HEK293 (cell line): Measurements from ENCODE around the gene CD84.

Source experiments
- CTCF ChIA-PET: fragments of 350-600 bp; formaldehyde crosslinking; extraction: SDS; loops from one replicate; lab custom pipeline; 2021; ENCODE audit warnings: antibody characterized with exemption; lab: Yijun Ruan, JAX
- POLR2A ChIA-PET: fragments of 300-600 bp; formaldehyde crosslinking; extraction: SDS; loops from one replicate; lab custom pipeline; 2020; ENCODE audit warnings: antibody characterized with exemption, inconsistent platforms; lab: Yijun Ruan, JAX
- H3K27ac ChIP-seq: fragments of 200-500 bp; sonication (Bioruptor generic); 2 replicates; pipeline ENCODE4 v1.5.1; 2014; ENCODE audit warnings: low read depth, low read length, control low read depth, inconsistent platforms; ENCODE audit errors: extremely low read depth
- H3K36me3 ChIP-seq, 2 experiments: fragments of 200-500 bp in 1 of 2; sonication (Bioruptor generic) in 1 of 2; 1 replicate in 1 of 2; 2 replicates in 1 of 2; pipeline ENCODE4 v1.5.1; 2014 to 2017; ENCODE audit warnings: inconsistent platforms in 2 of 2, low read length in 2 of 2; ENCODE audit not compliant: control insufficient read depth in 2 of 2, insufficient read depth in 1 of 2
- H3K4me1 ChIP-seq: fragments of 200-500 bp; sonication (Bioruptor generic); 2 replicates; pipeline ENCODE4 v1.5.1; 2014; ENCODE audit warnings: mild to moderate bottlenecking, low read length, inconsistent platforms; ENCODE audit not compliant: control insufficient read depth, insufficient read depth
- H3K4me3 ChIP-seq: 2 replicates; pipeline ENCODE4 v1.5.1; 2011; ENCODE audit warnings: low read depth, mild to moderate bottlenecking, control low read depth, low read length, moderate library complexity
- H3K9me3 ChIP-seq: fragments of 200-500 bp; sonication (Bioruptor generic); 2 replicates; pipeline ENCODE4 v1.5.1; 2014; ENCODE audit warnings: low read depth, low read length, inconsistent platforms; ENCODE audit not compliant: control insufficient read depth, insufficient read depth
- KLF7 ChIP-seq: fragments of 450-650 bp; formaldehyde crosslinking; IDR thresholded peaks from 2 replicates; pipeline ENCODE4 v1.5.1; 2016; ENCODE audit warnings: missing biosample characterization, missing genetic modification characterization, borderline replicate concordance
- OSR2 ChIP-seq: fragments of 450-650 bp; formaldehyde crosslinking; IDR thresholded peaks from 2 replicates; pipeline ENCODE4 v1.5.1; 2016; ENCODE audit warnings: missing biosample characterization, missing genetic modification characterization
- ZBTB17 ChIP-seq: fragments of 450-650 bp; formaldehyde crosslinking; IDR thresholded peaks from 2 replicates; pipeline ENCODE4 v1.5.1; 2016; ENCODE audit warnings: missing biosample characterization, missing genetic modification characterization
- ZBTB7A ChIP-seq: fragments of 450-650 bp; formaldehyde crosslinking; IDR thresholded peaks from 2 replicates; pipeline ENCODE4 v1.5.1; 2016; ENCODE audit warnings: low read depth, missing biosample characterization, missing genetic modification characterization
- ZFP37 ChIP-seq: fragments of 450-650 bp; formaldehyde crosslinking; IDR thresholded peaks from 2 replicates; pipeline ENCODE4 v1.5.1; 2016; ENCODE audit warnings: missing biosample characterization, missing genetic modification characterization
- ZFP41 ChIP-seq: fragments of 450-650 bp; formaldehyde crosslinking; IDR thresholded peaks from 2 replicates; pipeline ENCODE4 v1.5.1; 2016; ENCODE audit warnings: missing biosample characterization, missing genetic modification characterization, borderline replicate concordance
- ZIC2 ChIP-seq: fragments of 450-650 bp; formaldehyde crosslinking; IDR thresholded peaks from 2 replicates; pipeline ENCODE4 v1.5.1; 2016; ENCODE audit warnings: missing biosample characterization, missing genetic modification characterization
- ZNF10 ChIP-seq: fragments of 450-650 bp; formaldehyde crosslinking; IDR thresholded peaks from 2 replicates; pipeline ENCODE4 v1.5.1; 2017; ENCODE audit warnings: missing biosample characterization, missing genetic modification characterization
- ZNF114 ChIP-seq: fragments of 450-650 bp; formaldehyde crosslinking; IDR thresholded peaks from 2 replicates; pipeline ENCODE4 v1.5.0; 2017; ENCODE audit warnings: missing biosample characterization, missing genetic modification characterization
- ZNF138 ChIP-seq: fragments of 450-650 bp; formaldehyde crosslinking; IDR thresholded peaks from 2 replicates; pipeline ENCODE4 v1.5.1; 2016; ENCODE audit warnings: missing biosample characterization, missing genetic modification characterization, borderline replicate concordance
- ZNF16 ChIP-seq: fragments of 450-650 bp; formaldehyde crosslinking; IDR thresholded peaks from 2 replicates; pipeline ENCODE4 v1.5.1; 2016; ENCODE audit warnings: low read depth, missing biosample characterization, missing genetic modification characterization
- ZNF221 ChIP-seq: fragments of 450-650 bp; formaldehyde crosslinking; IDR thresholded peaks from 2 replicates; pipeline ENCODE4 v1.5.1; 2017; ENCODE audit warnings: missing biosample characterization, missing genetic modification characterization, borderline replicate concordance
- ZNF302 ChIP-seq: fragments of 450-650 bp; formaldehyde crosslinking; IDR thresholded peaks from 2 replicates; pipeline ENCODE4 v1.5.1; 2016; ENCODE audit warnings: missing biosample characterization, missing genetic modification characterization, low read depth
- ZNF529 ChIP-seq: fragments of 450-650 bp; formaldehyde crosslinking; IDR thresholded peaks from 2 replicates; pipeline ENCODE4 v1.5.1; 2017; ENCODE audit warnings: missing genetic modification characterization, missing biosample characterization; ENCODE audit not compliant: insufficient replicate concordance
- ZNF701 ChIP-seq: fragments of 450-650 bp; formaldehyde crosslinking; IDR thresholded peaks from 2 replicates; pipeline ENCODE4 v1.5.1; 2016; ENCODE audit warnings: missing biosample characterization, missing genetic modification characterization
- ZNF747 ChIP-seq: fragments of 450-650 bp; formaldehyde crosslinking; IDR thresholded peaks from 2 replicates; pipeline ENCODE4 v1.5.1; 2016; ENCODE audit warnings: missing biosample characterization, missing genetic modification characterization
- ZNF768 ChIP-seq: fragments of 450-650 bp; formaldehyde crosslinking; IDR thresholded peaks from 2 replicates; pipeline ENCODE4 v1.5.1; 2018; ENCODE audit warnings: missing biosample characterization, mild to moderate bottlenecking, missing genetic modification characterization
- ZNF830 ChIP-seq: fragments of 450-650 bp; IDR thresholded peaks from 2 replicates; pipeline ENCODE4 v1.5.0; 2018; ENCODE audit warnings: missing biosample characterization, missing genetic modification characterization, low read depth, mild to moderate bottlenecking, moderate library complexity
- TF ChIP-seq, protein P1 (sequence below): fragments of 450-650 bp; formaldehyde crosslinking; IDR thresholded peaks from 2 replicates; pipeline ENCODE4 v1.5.1; 2016; ENCODE audit warnings: missing biosample characterization, missing genetic modification characterization
- TF ChIP-seq, protein P2 (sequence below): fragments of 450-650 bp; formaldehyde crosslinking; IDR thresholded peaks from 2 replicates; pipeline ENCODE4 v1.5.1; 2016; ENCODE audit warnings: missing biosample characterization, missing genetic modification characterization

The CD84 gene

DNA sequence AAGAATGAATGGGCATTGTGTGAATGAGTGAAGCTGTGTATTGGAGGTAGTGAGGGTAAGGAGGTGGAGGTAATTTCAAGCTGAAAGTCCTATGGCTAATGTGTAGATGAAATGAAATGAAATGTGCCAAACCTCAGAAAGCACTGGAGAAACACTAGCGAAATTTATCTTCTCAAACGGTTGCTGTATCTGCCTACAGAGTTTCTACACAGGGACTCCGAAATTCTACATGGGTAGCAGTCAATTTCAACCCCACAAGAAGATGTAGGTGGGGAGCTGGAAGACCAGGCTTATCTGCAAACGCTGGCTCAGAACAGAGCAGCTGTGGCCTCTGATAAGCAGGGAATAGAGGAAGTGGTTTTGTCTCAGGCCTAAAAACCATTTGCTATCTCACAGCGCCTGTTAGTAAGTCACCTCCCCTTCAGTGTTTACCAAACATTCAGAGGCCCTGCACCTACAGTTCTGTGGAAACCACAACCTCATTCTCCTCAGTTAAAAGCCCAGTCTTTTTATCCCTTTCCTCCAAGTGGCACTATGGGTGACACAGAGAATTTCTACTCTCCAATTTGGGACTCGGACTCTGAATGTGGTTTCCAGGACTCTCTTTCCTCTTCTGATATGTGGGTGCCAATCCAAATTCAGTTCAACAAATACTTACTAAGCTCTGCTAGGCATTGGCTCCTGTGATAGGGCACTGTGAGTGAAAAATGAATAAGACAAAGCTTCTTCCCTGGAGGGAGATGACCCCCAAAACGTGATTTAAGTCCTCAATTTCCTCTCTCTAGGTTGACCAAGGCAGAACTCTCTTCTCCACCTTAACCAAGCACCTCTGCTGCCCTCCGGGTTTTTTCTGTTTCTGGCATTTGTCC is 39.1 kb downstream of the CD84 start:
- CTCF ChIA-PET: interaction anchor here (0.6 to 1.3 kb wide), 3 partner anchors 9 to 185 kb away, joined by 3 to 4 read pairs (median 3); no protein-coding TSS in a partner anchor
- Histone ChIP-seq H3K27ac (no peak overlapping the region), H3K4me3 (no peak overlapping the region), H3K36me3 (no peaks in the 10 kb centered on the region), H3K4me1 (no peaks in the 10 kb centered on the region), H3K9me3 (no peaks in the 10 kb centered on the region)
- no peak for TF ChIP-seq ZBTB17 (tag by site-specific recombination)
- TF ChIP-seq ZFP37: no peak
- TF ChIP-seq ZNF114 (tag by site-specific recombination): no peak
- no peak for TF ChIP-seq ZNF221 (tag by site-specific recombination)
- no peak for TF ChIP-seq ZNF768 (tag by site-specific recombination)
- TF ChIP-seq ZNF10 (tag by site-specific recombination): no peak
- no peak for TF ChIP-seq OSR2
- TF ChIP-seq ZNF529 (tag by site-specific recombination): no peak
- TF ChIP-seq KLF7 (tag by site-specific recombination): no peak
- TF ChIP-seq ZIC2 (tag by site-specific recombination): no peak
- TF ChIP-seq ZNF138 (tag by site-specific recombination): no peak
- TF ChIP-seq, protein P1, sequence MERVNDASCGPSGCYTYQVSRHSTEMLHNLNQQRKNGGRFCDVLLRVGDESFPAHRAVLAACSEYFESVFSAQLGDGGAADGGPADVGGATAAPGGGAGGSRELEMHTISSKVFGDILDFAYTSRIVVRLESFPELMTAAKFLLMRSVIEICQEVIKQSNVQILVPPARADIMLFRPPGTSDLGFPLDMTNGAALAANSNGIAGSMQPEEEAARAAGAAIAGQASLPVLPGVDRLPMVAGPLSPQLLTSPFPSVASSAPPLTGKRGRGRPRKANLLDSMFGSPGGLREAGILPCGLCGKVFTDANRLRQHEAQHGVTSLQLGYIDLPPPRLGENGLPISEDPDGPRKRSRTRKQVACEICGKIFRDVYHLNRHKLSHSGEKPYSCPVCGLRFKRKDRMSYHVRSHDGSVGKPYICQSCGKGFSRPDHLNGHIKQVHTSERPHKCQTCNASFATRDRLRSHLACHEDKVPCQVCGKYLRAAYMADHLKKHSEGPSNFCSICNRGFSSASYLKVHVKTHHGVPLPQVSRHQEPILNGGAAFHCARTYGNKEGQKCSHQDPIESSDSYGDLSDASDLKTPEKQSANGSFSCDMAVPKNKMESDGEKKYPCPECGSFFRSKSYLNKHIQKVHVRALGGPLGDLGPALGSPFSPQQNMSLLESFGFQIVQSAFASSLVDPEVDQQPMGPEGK: no peak
- TF ChIP-seq, protein P2, sequence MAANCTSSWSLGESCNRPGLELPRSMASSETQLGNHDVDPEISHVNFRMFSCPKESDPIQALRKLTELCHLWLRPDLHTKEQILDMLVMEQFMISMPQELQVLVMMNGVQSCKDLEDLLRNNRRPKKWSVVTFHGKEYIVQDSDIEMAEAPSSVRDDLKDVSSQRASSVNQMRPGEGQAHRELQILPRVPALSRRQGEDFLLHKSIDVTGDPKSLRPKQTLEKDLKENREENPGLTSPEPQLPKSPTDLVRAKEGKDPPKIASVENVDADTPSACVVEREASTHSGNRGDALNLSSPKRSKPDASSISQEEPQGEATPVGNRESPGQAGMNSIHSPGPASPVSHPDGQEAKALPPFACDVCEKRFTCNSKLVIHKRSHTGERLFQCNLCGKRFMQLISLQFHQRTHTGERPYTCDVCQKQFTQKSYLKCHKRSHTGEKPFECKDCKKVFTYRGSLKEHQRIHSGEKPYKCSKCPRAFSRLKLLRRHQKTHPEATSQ (tag by site-specific recombination): no peak
- TF ChIP-seq ZNF701 (tag by site-specific recombination): no peak
- POLR2A ChIA-PET: no interaction called here

DNA sequence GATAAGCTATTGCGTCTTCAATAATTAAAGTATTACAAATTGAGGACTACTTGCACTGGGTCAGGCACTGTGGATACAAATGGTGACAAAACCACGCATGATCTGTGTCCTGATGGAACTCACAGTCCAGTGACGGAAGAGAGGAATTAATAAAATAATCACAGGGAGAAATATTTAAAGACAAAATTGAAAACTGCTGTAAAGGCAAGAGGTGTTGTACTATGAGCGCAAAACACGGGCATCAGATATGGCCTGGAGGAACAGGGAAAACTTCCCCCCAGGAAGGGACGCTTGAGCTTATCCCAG is 39.7 kb downstream of the CD84 start:
- Histone ChIP-seq H3K27ac (no peak overlapping the region), H3K36me3 (no peaks in the 10 kb centered on the region), H3K4me3 (no peak overlapping the region), H3K9me3 (no peaks in the 10 kb centered on the region), H3K4me1 (no peaks in the 10 kb centered on the region)
- CTCF ChIA-PET: interaction anchor here (1.2 to 1.3 kb wide), 2 partner anchors 10 to 186 kb away, joined by 3 to 4 read pairs; no protein-coding TSS in a partner anchor
- POLR2A ChIA-PET: no interaction called here
- TF ChIP-seq ZNF830 (tag by site-specific recombination) (no peak), ZNF10 (tag by site-specific recombination) (no peak), ZNF16 (tag by site-specific recombination) (no peak), ZNF747 (no peak), ZNF302 (no peak), ZBTB7A (tag by site-specific recombination) (no peak), ZFP41 (tag by site-specific recombination) (no peak)
- TF ChIP-seq, all 188 proteins: peak for 0
